ENCODE measurements around the gene ADGRG6. TPM values are rescaled to one million over a fixed set of nuclear protein-coding genes. Genes with fewer than 3 reads are reported as not detected.
A peak's percentile ranks its signal among the peaks of the same experiment; 100 is the strongest.
"Not testable (repeated sequence)": the region's sequence is repeated elsewhere in the genome, so short reads cannot be mapped to it uniquely, and the experiment has no call there.

Gene ADGRG6
- total RNA-seq, 2 experiments from 2014 or later: 1.5 to 2.4 TPM

- no peaks in the 10 kb centered on the region for H3K36me3 Mint-ChIP-seq
- no peaks in the 10 kb centered on the region for H3K27me3 Mint-ChIP-seq
- no peak overlapping the region for H3K27ac Mint-ChIP-seq
- peaks cover 15% of the 10 kb centered on the region for H3K4me1 Mint-ChIP-seq
- no peak for DNase-seq
- no peaks in the 10 kb centered on the region for H3K9me3 Mint-ChIP-seq
- no peak overlapping the region for H3K4me3 Mint-ChIP-seq
Observed at GRCh38 chr6:142407685-142408273, 106.0 kb downstream of the ADGRG6 start.

DNA sequence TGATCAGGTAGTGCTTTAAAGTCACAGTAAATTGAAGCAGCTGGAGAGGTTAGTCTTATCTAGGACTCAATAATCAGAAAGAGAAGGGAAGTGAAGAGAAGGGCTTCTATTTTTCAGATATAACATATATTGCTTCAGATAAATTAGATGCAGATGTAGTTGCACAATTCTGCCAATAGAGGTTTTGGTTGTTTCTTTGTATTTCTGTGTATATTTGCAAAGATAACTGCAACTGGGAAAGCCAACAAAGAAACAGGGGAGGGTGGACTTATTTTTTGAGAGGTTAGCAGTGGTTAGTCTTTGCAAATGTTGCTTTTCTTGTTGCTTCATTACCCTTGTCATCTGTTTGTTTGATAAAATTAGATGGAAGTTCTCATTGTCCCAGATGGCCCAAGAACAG is 106.6 kb downstream of the ADGRG6 start:
- H3K27me3 Mint-ChIP-seq: no peaks in the 10 kb centered on the region

DNA sequence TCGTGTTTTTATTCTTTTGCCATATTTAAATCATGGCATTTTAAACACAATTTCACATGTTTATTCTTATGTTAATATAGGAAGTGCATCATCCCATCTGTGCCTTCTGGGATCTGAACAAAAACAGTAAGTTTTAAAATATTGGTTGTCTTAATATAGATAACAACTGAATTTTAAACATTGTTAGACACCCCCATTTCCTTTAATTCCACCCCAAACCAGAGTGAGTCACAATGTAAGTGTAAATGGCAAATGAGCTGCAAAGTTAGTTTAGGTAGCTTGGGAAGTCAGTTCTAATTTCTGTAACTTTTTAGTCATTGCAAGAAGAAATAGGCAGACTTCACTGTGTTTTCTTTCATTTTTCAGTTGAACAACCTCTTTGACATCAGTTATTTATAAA is 108.0 kb downstream of the ADGRG6 start:
- Mint-ChIP-seq H3K4me1 (peaks cover 24% of the 10 kb centered on the region), H3K9me3 (no peaks in the 10 kb centered on the region), H3K27ac (no peak overlapping the region), H3K27me3 (no peaks in the 10 kb centered on the region), H3K36me3 (no peaks in the 10 kb centered on the region), H3K4me3 (no peak overlapping the region)
- no peak for DNase-seq

More for the DNA sequence above, 106.6 kb downstream of the ADGRG6 start:
- Mint-ChIP-seq H3K27ac (no peak overlapping the region), H3K36me3 (no peaks in the 10 kb centered on the region), H3K9me3 (no peaks in the 10 kb centered on the region), H3K4me1 (peaks cover 20% of the 10 kb centered on the region), H3K4me3 (no peak overlapping the region)
- DNase-seq: no peak

GRCh38 chr6:142411145-142411544 is 109.3 kb downstream of the ADGRG6 start:
- H3K4me3 Mint-ChIP-seq: no peak overlapping the region
- H3K27me3 Mint-ChIP-seq: no peaks in the 10 kb centered on the region

DNA sequence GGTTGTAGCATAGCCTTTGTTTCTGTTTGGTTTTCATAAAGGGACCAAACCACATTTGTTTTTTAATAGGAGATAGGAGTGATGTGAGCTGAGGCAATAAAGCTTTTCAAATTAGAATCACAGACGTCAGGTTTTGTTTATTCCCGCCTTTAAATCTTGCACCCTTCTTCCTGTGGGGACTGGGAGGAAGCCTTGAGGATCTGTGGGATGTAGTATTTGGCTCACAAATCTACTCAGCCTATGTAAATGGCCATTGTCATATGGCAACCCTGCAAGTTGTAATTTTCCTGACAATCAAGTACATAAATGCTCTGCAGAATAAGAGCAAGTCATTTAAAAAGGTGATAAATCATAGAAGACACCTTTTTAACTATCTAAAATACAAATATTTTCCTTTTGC is 110.4 kb downstream of the ADGRG6 start:
- H3K9me3 Mint-ChIP-seq: no peaks in the 10 kb centered on the region
- H3K36me3 Mint-ChIP-seq: no peaks in the 10 kb centered on the region
- H3K4me1 Mint-ChIP-seq: peaks cover 32% of the 10 kb centered on the region

More at GRCh38 chr6:142411145-142411544, 109.3 kb downstream of the ADGRG6 start:
- H3K27ac Mint-ChIP-seq: no peak overlapping the region
- DNase-seq: no peak
- no peaks in the 10 kb centered on the region for H3K36me3 Mint-ChIP-seq
- no peaks in the 10 kb centered on the region for H3K9me3 Mint-ChIP-seq
- H3K4me1 Mint-ChIP-seq: peaks cover 28% of the 10 kb centered on the region

DNA sequence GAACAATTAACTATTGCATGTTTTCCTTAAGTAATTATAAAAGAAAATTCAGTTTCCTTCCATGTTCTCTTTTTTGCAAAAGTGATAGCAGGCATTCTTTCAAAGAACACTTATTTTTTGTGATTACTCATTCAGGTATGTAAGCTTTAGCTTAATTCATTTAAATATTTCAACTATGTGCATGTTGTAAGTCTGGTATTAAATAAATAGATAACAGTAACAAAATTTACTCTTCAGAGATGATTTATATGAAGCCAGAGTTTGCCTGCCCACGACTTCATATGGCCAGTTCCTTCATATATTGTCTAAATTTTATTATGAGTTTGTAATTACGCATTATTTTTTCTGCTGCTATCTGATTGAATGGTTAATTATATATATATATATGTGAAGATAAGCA is 110.9 kb downstream of the ADGRG6 start:
- H3K27me3 Mint-ChIP-seq: no peaks in the 10 kb centered on the region
- peaks cover 32% of the 10 kb centered on the region for H3K4me1 Mint-ChIP-seq
- no peaks in the 10 kb centered on the region for H3K9me3 Mint-ChIP-seq
- H3K27ac Mint-ChIP-seq: no peak overlapping the region
- H3K4me3 Mint-ChIP-seq: no peak overlapping the region
- DNase-seq: no peak
- H3K36me3 Mint-ChIP-seq: no peaks in the 10 kb centered on the region

More for the DNA sequence above, 110.4 kb downstream of the ADGRG6 start:
- Mint-ChIP-seq H3K27ac (no peak overlapping the region), H3K27me3 (no peaks in the 10 kb centered on the region), H3K4me3 (no peak overlapping the region)
- no peak for DNase-seq

DNA sequence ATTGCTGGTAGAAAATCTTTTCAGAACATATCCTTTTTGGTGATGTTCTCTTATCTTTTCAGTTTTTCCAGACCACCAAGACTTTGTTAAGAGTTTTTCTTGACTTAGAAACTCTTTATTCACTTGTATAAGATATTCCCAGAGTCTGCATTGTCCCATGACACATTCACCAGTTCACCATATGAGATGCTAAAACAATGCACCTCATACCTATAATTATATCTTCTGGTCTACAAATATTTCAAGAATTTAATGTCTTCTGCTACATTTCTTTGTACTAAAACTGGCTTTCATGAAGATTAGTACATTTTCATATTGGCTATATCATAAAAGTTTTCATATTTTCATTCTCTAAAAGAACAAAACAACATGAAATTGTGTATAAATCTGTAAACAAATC is 111.3 kb downstream of the ADGRG6 start:
- no peak for DNase-seq
- Mint-ChIP-seq H3K4me1 (peaks cover 30% of the 10 kb centered on the region), H3K27ac (no peak overlapping the region), H3K36me3 (no peaks in the 10 kb centered on the region), H3K27me3 (no peaks in the 10 kb centered on the region), H3K4me3 (no peak overlapping the region), H3K9me3 (no peaks in the 10 kb centered on the region)

- Mint-ChIP-seq H3K9me3 (no peaks in the 10 kb centered on the region), H3K4me1 (peaks cover 28% of the 10 kb centered on the region), H3K27me3 (no peaks in the 10 kb centered on the region), H3K4me3 (no peak overlapping the region), H3K36me3 (no peaks in the 10 kb centered on the region), H3K27ac (no peak overlapping the region)
- DNase-seq: no peak
Observed at GRCh38 chr6:142414462-142415250, 112.8 kb downstream of the ADGRG6 start.

GRCh38 chr6:142416179-142416578 is 114.4 kb downstream of the ADGRG6 start:
- H3K4me3 Mint-ChIP-seq: no peak overlapping the region
- H3K9me3 Mint-ChIP-seq: no peaks in the 10 kb centered on the region
- H3K27ac Mint-ChIP-seq: no peak overlapping the region
- DNase-seq: peak; percentile 9
- peaks cover 21% of the 10 kb centered on the region for H3K4me1 Mint-ChIP-seq
- H3K36me3 Mint-ChIP-seq: no peaks in the 10 kb centered on the region
- no peaks in the 10 kb centered on the region for H3K27me3 Mint-ChIP-seq

- peaks cover 21% of the 10 kb centered on the region for H3K4me1 Mint-ChIP-seq
- DNase-seq: no peak
- H3K9me3 Mint-ChIP-seq: no peaks in the 10 kb centered on the region
- H3K27ac Mint-ChIP-seq: no peak overlapping the region
- H3K27me3 Mint-ChIP-seq: no peaks in the 10 kb centered on the region
- H3K4me3 Mint-ChIP-seq: no peak overlapping the region
- no peaks in the 10 kb centered on the region for H3K36me3 Mint-ChIP-seq
Observed at GRCh38 chr6:142416686-142417085, 114.9 kb downstream of the ADGRG6 start.

GRCh38 chr6:142417331-142417750 is 115.5 kb downstream of the ADGRG6 start:
- Mint-ChIP-seq H3K27ac (no peak overlapping the region), H3K27me3 (no peaks in the 10 kb centered on the region), H3K36me3 (no peaks in the 10 kb centered on the region), H3K4me1 (peaks cover 21% of the 10 kb centered on the region), H3K9me3 (peaks cover 1% of the 10 kb centered on the region), H3K4me3 (no peak overlapping the region)
- DNase-seq: no peak

DNA sequence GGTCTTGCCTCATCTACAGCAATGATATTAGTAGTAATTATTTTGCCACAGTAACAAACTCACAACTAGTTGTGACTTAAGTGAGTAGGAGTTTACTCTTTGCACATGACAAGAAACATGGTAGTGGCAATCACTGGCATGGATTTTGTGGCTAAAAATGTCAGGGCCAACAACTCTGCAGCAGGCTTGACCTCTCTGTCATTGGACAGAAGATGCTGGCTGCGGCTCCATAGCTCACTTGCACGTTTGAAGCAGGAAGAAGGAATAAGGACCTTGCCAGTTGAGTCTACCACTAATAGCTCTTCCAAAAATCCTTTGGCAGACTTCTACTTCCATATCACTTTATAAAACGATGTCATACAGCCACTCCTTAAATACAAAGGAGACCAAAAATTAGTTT is 117.3 kb downstream of the ADGRG6 start:
- no peaks in the 10 kb centered on the region for H3K27me3 Mint-ChIP-seq
- H3K36me3 Mint-ChIP-seq: no peaks in the 10 kb centered on the region
- peaks cover 12% of the 10 kb centered on the region for H3K4me1 Mint-ChIP-seq
- DNase-seq: no peak
- no peak overlapping the region for H3K27ac Mint-ChIP-seq
- peaks cover 1% of the 10 kb centered on the region for H3K9me3 Mint-ChIP-seq
- H3K4me3 Mint-ChIP-seq: no peak overlapping the region

DNA sequence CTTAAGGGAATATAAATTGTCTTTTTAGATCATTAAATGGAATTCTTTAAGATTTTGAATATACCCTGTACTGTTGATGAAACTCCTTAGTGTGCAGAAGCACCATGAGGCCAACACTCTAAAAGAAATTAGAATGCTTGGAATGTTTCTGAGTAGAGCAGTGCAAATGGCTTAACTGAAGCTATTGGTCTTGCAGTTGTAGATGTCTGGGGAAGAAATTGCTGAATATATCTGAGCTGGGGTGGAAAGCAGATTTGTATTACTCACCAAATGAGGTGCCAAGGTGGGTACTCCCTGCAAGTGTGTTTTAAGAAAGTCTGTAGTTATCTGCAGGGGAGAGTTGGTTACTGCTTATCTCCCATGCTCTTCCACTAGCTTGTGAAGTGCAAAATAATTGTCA is 119.0 kb downstream of the ADGRG6 start:
- peaks cover 1% of the 10 kb centered on the region for H3K9me3 Mint-ChIP-seq
- DNase-seq: no peak
- H3K4me3 Mint-ChIP-seq: no peak overlapping the region
- no peaks in the 10 kb centered on the region for H3K27me3 Mint-ChIP-seq
- no peak overlapping the region for H3K27ac Mint-ChIP-seq
- H3K36me3 Mint-ChIP-seq: no peaks in the 10 kb centered on the region
- peaks cover 9% of the 10 kb centered on the region for H3K4me1 Mint-ChIP-seq

- peaks cover 4% of the 10 kb centered on the region for H3K4me1 Mint-ChIP-seq
- H3K27ac Mint-ChIP-seq: no peak overlapping the region
- peaks cover 1% of the 10 kb centered on the region for H3K9me3 Mint-ChIP-seq
- no peak overlapping the region for H3K4me3 Mint-ChIP-seq
- no peaks in the 10 kb centered on the region for H3K36me3 Mint-ChIP-seq
- no peak for DNase-seq
- H3K27me3 Mint-ChIP-seq: no peaks in the 10 kb centered on the region
Observed at GRCh38 chr6:142421285-142422117, 119.7 kb downstream of the ADGRG6 start.

DNA sequence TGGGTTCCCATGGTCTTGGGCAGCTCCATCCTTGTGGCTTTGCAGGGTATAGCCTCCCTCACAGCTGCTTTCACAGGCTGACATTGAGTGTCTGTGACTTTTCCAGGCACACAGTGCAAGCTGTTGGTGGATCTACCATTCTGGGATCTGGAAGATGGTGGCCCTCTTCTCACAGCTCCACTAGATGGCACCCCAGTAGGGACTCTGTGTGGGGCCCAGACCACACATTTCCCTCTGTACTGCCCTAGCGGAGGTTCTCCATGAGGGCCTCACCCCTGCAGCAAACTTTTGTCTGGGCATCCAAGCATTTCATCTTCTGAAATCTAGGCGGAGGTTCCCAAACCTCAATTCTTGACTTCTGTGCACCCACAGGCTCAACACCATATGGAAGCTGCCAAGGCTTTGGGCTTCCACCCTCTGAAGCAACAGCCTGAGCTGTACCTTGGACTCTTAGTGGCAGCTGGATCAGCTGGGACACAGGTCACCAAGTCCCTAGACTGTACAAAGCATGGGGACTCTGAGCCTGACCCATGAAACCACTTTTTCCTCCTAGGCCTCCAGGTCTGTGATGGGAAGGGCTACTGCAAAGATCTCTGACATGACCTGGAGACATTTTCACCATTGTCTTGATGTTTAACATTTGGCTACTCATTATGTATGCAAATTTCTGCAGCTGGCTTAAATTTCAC is 124.8 kb downstream of the ADGRG6 start:
- H3K27ac Mint-ChIP-seq, H3K27me3 Mint-ChIP-seq, DNase-seq, H3K4me1 Mint-ChIP-seq, H3K4me3 Mint-ChIP-seq, H3K9me3 Mint-ChIP-seq, H3K36me3 Mint-ChIP-seq: not testable (repeated sequence)
